Large intestine (tissue), 3 donors: ENCODE measurements around the gene CD55. TPM values are rescaled to one million over a fixed set of nuclear protein-coding genes. Genes with fewer than 3 reads are reported as not detected.
A peak's percentile ranks its signal among the peaks of the same experiment; 100 is the strongest.

Experiments
- DNase-seq, 2 donors: peaks; one replicate each; pipeline versions ENCODE4 v3.0.0 to v3.0.0-alpha.2; 2013
- H3K27ac ChIP-seq: one replicate; pipeline ENCODE4 v1.5.1; 2013; ENCODE audit warnings: low read length
- H3K27me3 ChIP-seq: 2 replicates; pipeline ENCODE4 v1.6.1; 2013; ENCODE audit warnings: low read length; ENCODE audit not compliant: control insufficient read depth, insufficient read depth
- H3K36me3 ChIP-seq: 2 replicates; pipeline ENCODE4 v1.6.1; 2013; ENCODE audit warnings: low read length; ENCODE audit not compliant: control insufficient read depth, insufficient read depth
- H3K4me1 ChIP-seq: one replicate; pipeline ENCODE4 v1.6.1; 2013; ENCODE audit warnings: low read length; ENCODE audit not compliant: control insufficient read depth, insufficient read depth
- H3K4me3 ChIP-seq: one replicate; pipeline ENCODE4 v1.5.1; 2013; ENCODE audit warnings: low read length
- H3K9me3 ChIP-seq: one replicate; pipeline ENCODE4 v1.6.1; 2013; ENCODE audit warnings: mild to moderate bottlenecking, low read depth, low read length, moderate library complexity; ENCODE audit not compliant: control insufficient read depth
- WGBS: methylation state at CpG from one replicate; pipeline ENCODE4 v1.1.5; 2013; ENCODE audit warnings: low lambda C conversion rate; ENCODE audit not compliant: insufficient coverage; 5-methylcytosine and 5-hydroxymethylcytosine counted together
- polyA plus RNA-seq: library from polyadenylated mRNA; unstranded; fragments of 120-200 nt; gene quantifications from one replicate; pipeline ENCODE4 v1.2.1, GENCODE V29; 2013

The CD55 gene
- polyA plus RNA-seq, 1 donor, result 24.1 TPM

GRCh38 chr1:207361029-207361428 lies 39.6 kb downstream of the CD55 start:
- no peak for DNase-seq
- no peaks in the 10 kb centered on the region for H3K27me3 ChIP-seq
- no peaks in the 10 kb centered on the region for H3K4me1 ChIP-seq
- no peak overlapping the region for H3K27ac ChIP-seq
- WGBS, result no CpG with 5 or more reads among the region's 3 CpGs
- no peaks in the 10 kb centered on the region for H3K36me3 ChIP-seq
- H3K4me3 ChIP-seq, result no peak overlapping the region
- no peaks in the 10 kb centered on the region for H3K9me3 ChIP-seq

- Histone ChIP-seq H3K4me1 (no peaks in the 10 kb centered on the region), H3K27me3 (no peaks in the 10 kb centered on the region), H3K27ac (no peak overlapping the region), H3K4me3 (no peak overlapping the region), H3K36me3 (no peaks in the 10 kb centered on the region), H3K9me3 (no peaks in the 10 kb centered on the region)
- no CpG with 5 or more reads among the region's 2 CpGs for WGBS
- no peak for DNase-seq
Measured at GRCh38 chr1:207361889-207362288, 40.4 kb downstream of the CD55 start.

- H3K36me3 ChIP-seq, result no peaks in the 10 kb centered on the region
- no peak overlapping the region for H3K27ac ChIP-seq
- H3K27me3 ChIP-seq, result no peaks in the 10 kb centered on the region
- 97% methylated on average over 4 of the region's 6 CpGs for WGBS
- H3K4me3 ChIP-seq, result no peak overlapping the region
- peak in 1 of 2 donors; percentile 2 for DNase-seq
- H3K4me1 ChIP-seq, result no peaks in the 10 kb centered on the region
- H3K9me3 ChIP-seq, result no peaks in the 10 kb centered on the region
Measured at GRCh38 chr1:207362962-207363860, 41.7 kb downstream of the CD55 start.

GRCh38 chr1:207363871-207364270 lies 42.4 kb downstream of the CD55 start:
- Histone ChIP-seq H3K4me1 (no peaks in the 10 kb centered on the region), H3K36me3 (no peaks in the 10 kb centered on the region), H3K27me3 (no peaks in the 10 kb centered on the region), H3K27ac (no peak overlapping the region), H3K4me3 (no peak overlapping the region), H3K9me3 (no peaks in the 10 kb centered on the region)
- DNase-seq, result no peak

- no peak overlapping the region for H3K27ac ChIP-seq
- H3K4me3 ChIP-seq, result no peak overlapping the region
- H3K27me3 ChIP-seq, result no peaks in the 10 kb centered on the region
- no peak for DNase-seq
- no peaks in the 10 kb centered on the region for H3K36me3 ChIP-seq
- WGBS, result no CpG with 5 or more reads among the region's 1 CpG
- H3K4me1 ChIP-seq, result no peaks in the 10 kb centered on the region
- H3K9me3 ChIP-seq, result no peaks in the 10 kb centered on the region
Measured at GRCh38 chr1:207364614-207365013, 43.1 kb downstream of the CD55 start.

GRCh38 chr1:207365063-207365462 lies 43.6 kb downstream of the CD55 start:
- no peak overlapping the region for H3K27ac ChIP-seq
- H3K9me3 ChIP-seq, result no peaks in the 10 kb centered on the region
- no peak overlapping the region for H3K4me3 ChIP-seq
- DNase-seq, result no peak
- no peaks in the 10 kb centered on the region for H3K36me3 ChIP-seq
- H3K27me3 ChIP-seq, result no peaks in the 10 kb centered on the region
- WGBS, result 92% methylated on average over 1 of the region's 2 CpGs
- H3K4me1 ChIP-seq, result no peaks in the 10 kb centered on the region

- DNase-seq, result no peak
- H3K9me3 ChIP-seq, result no peaks in the 10 kb centered on the region
- no peak overlapping the region for H3K27ac ChIP-seq
- no peaks in the 10 kb centered on the region for H3K27me3 ChIP-seq
- H3K4me1 ChIP-seq, result no peaks in the 10 kb centered on the region
- no peak overlapping the region for H3K4me3 ChIP-seq
- 83% methylated on average over 2 of the region's 2 CpGs for WGBS
- H3K36me3 ChIP-seq, result no peaks in the 10 kb centered on the region
Measured at GRCh38 chr1:207366022-207366421, 44.5 kb downstream of the CD55 start.

GRCh38 chr1:207388721-207389120 lies 67.2 kb downstream of the CD55 start:
- Histone ChIP-seq H3K9me3 (no peaks in the 10 kb centered on the region), H3K4me1 (no peaks in the 10 kb centered on the region), H3K27me3 (no peaks in the 10 kb centered on the region), H3K4me3 (no peak overlapping the region), H3K27ac (no peak overlapping the region), H3K36me3 (no peaks in the 10 kb centered on the region)
- DNase-seq, result no peak

- no peak for DNase-seq
- no peaks in the 10 kb centered on the region for H3K36me3 ChIP-seq
- no peaks in the 10 kb centered on the region for H3K9me3 ChIP-seq
- H3K27me3 ChIP-seq, result no peaks in the 10 kb centered on the region
- no peak overlapping the region for H3K27ac ChIP-seq
- no peaks in the 10 kb centered on the region for H3K4me1 ChIP-seq
- no peak overlapping the region for H3K4me3 ChIP-seq
- WGBS, result 69% methylated on average over 1 of the region's 1 CpG
Measured at GRCh38 chr1:207389728-207390464, 68.4 kb downstream of the CD55 start.

- H3K36me3 ChIP-seq, result no peaks in the 10 kb centered on the region
- H3K4me1 ChIP-seq, result no peaks in the 10 kb centered on the region
- no peak overlapping the region for H3K27ac ChIP-seq
- no peaks in the 10 kb centered on the region for H3K9me3 ChIP-seq
- no peak overlapping the region for H3K4me3 ChIP-seq
- 100% methylated on average over 1 of the region's 4 CpGs for WGBS
- no peaks in the 10 kb centered on the region for H3K27me3 ChIP-seq
- DNase-seq, result peak in 1 of 2 donors; percentile 12
Measured at GRCh38 chr1:207393610-207394009, 72.1 kb downstream of the CD55 start.
